Nephron (organoid): Measurements from ENCODE around the gene ORAI2.

Experiments
- H3K27ac Mint-ChIP-seq, 3 experiments: 2 replicates each; pipeline ENCODE4 v1.8.0; 2020; ENCODE audit warnings: mixed read lengths in 3 of 3, mild to moderate bottlenecking in 2 of 3, moderate library complexity in 1 of 3
- H3K27me3 Mint-ChIP-seq: 2 replicates; pipeline ENCODE4 v1.8.0; 2021; ENCODE audit warnings: low read depth, mild to moderate bottlenecking, moderate library complexity, mixed read lengths
- H3K36me3 Mint-ChIP-seq: 2 replicates; pipeline ENCODE4 v1.8.0; 2020; ENCODE audit warnings: low read depth, mixed read lengths
- H3K4me1 Mint-ChIP-seq: 2 replicates; pipeline ENCODE4 v1.8.0; 2020; ENCODE audit warnings: mixed read lengths
- H3K4me3 Mint-ChIP-seq, 3 experiments: 2 replicates each; pipeline ENCODE4 v1.8.0; 2020; ENCODE audit warnings: mild to moderate bottlenecking in 3 of 3, mixed read lengths in 3 of 3, moderate library complexity in 2 of 3
- H3K9me3 Mint-ChIP-seq: 2 replicates; pipeline ENCODE4 v1.8.0; 2020; ENCODE audit warnings: mixed read lengths
- CTCF ChIP-seq, 3 experiments: fragments of 200-600 bp; sonication (generic); IDR thresholded peaks; one replicate each; pipeline ENCODE4 v1.5.0; 2021; ENCODE audit warnings: antibody characterized with exemption in 3 of 3; ENCODE audit not compliant: unreplicated experiment in 3 of 3

ORAI2 gene

GRCh38 chr7:102433219-102434038 is at the start of gene ORAI2:
Gene ORAI2, plus strand, starts transcription at chr7:102433575. Its CDS starts 5,382 bp downstream, at chr7:102438957.
- Mint-ChIP-seq H3K4me3 (peak within 1 kb of the TSS; percentile 85 to 89 (median 88)), H3K9me3 (no peaks in the 10 kb centered on the region), H3K27ac (peak within 1 kb of the TSS; percentile 46 to 86 (median 85)), H3K27me3 (no peaks in the 10 kb centered on the region), H3K36me3 (peaks cover 6% of the 10 kb centered on the region), H3K4me1 (peaks cover 16% of the 10 kb centered on the region)
- TF ChIP-seq CTCF (IDR thresholded peaks at IDR 0.05; ENCODE audit: unreplicated experiment in 3 of 3) = no peak

GRCh38 chr7:102387064-102387463 is 46.3 kb upstream of the ORAI2 start:
- H3K27me3 Mint-ChIP-seq = no peaks in the 10 kb centered on the region

GRCh38 chr7:102389810-102390209 is 43.6 kb upstream of the ORAI2 start:
- Mint-ChIP-seq H3K36me3 (peaks cover 23% of the 10 kb centered on the region), H3K9me3 (no peaks in the 10 kb centered on the region), H3K4me1 (no peaks in the 10 kb centered on the region), H3K27me3 (no peaks in the 10 kb centered on the region), H3K27ac (no peak overlapping the region), H3K4me3 (no peak overlapping the region)
- no peak for TF ChIP-seq CTCF (IDR thresholded peaks at IDR 0.05; ENCODE audit: unreplicated experiment in 3 of 3)

More at GRCh38 chr7:102387064-102387463, 46.3 kb upstream of the ORAI2 start:
- no peaks in the 10 kb centered on the region for H3K9me3 Mint-ChIP-seq
- peaks cover 32% of the 10 kb centered on the region for H3K36me3 Mint-ChIP-seq
- H3K4me3 Mint-ChIP-seq = no peak overlapping the region
- H3K4me1 Mint-ChIP-seq = no peaks in the 10 kb centered on the region
- H3K27ac Mint-ChIP-seq = no peak overlapping the region
- TF ChIP-seq CTCF (IDR thresholded peaks at IDR 0.05; ENCODE audit: unreplicated experiment in 3 of 3) = no peak

- H3K27me3 Mint-ChIP-seq = no peaks in the 10 kb centered on the region
- TF ChIP-seq CTCF (IDR thresholded peaks at IDR 0.05; ENCODE audit: unreplicated experiment in 3 of 3) = peak; percentile 85 to 90 (median 88)
- H3K4me1 Mint-ChIP-seq = peaks cover 5% of the 10 kb centered on the region
- H3K27ac Mint-ChIP-seq = no peak overlapping the region
- no peak overlapping the region for H3K4me3 Mint-ChIP-seq
- H3K9me3 Mint-ChIP-seq = no peaks in the 10 kb centered on the region
- H3K36me3 Mint-ChIP-seq = peaks cover 18% of the 10 kb centered on the region
Observed at GRCh38 chr7:102390697-102391484, 42.5 kb upstream of the ORAI2 start.

DNA sequence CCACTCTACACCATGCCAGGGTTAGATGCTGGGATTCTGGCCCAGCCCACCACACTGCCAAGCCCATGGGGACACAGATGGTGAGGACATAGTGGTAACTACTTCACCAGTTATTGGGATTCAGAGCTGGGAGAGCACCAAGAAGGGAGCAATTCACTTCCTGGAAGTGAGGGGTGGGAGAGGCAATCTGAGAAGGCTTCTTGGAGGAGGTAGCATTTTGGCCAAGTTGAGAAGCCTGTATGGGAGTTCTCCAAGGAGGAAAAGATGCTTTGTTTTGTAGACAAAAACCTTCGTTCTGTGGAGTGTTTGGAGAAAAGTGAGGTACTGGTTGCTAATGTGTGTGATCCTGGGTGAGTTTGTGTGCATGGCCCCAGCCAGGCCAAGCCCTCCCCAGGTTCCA is 41.0 kb upstream of the ORAI2 start:
- Mint-ChIP-seq H3K4me3 (no peak overlapping the region), H3K27me3 (no peaks in the 10 kb centered on the region), H3K4me1 (peaks cover 13% of the 10 kb centered on the region), H3K27ac (no peak overlapping the region), H3K36me3 (peaks cover 8% of the 10 kb centered on the region), H3K9me3 (no peaks in the 10 kb centered on the region)
- TF ChIP-seq CTCF (IDR thresholded peaks at IDR 0.05; ENCODE audit: unreplicated experiment in 3 of 3) = no peak
